Vagina (tissue), 2 donors: ENCODE results near the gene SLC9A2.

ENCODE experiments used
- CTCF ChIP-seq, 3 experiments: fragments of 450-650 bp in 2 of 3; fragments of 200-600 bp in 1 of 3; sonication (generic) in 1 of 3; IDR thresholded peaks; one replicate each; pipeline ENCODE4 v1.5.1; 2017 to 2019; ENCODE audit warnings: antibody characterized with exemption in 3 of 3, mild to moderate bottlenecking in 2 of 3, moderate library complexity in 2 of 3
- POLR2A ChIP-seq, 2 donors: fragments of 450-650 bp; IDR thresholded peaks; one replicate each; pipeline ENCODE4 v1.6.1; 2017; ENCODE audit warnings: antibody characterized with exemption in 2 of 2, mild to moderate bottlenecking in 2 of 2, moderate library complexity in 2 of 2

DNA sequence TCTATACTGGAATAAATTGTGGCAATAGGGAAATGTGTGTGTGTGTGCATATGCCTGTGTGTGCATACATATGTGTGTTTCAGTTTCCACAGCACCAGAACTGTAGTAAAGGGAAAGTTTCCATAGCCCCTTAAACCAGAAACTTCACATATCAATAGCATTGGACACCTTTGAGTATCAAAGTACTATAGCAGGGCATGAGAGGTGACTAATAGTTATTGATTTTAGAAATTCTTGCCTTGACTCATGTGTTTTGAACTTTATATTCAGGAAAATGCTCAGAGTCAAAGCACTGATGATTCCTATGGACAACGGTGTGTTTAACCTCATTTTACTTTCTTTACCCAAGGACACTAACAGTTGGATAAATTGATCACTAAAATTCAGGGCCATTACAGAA, 50.0 kb downstream of the SLC9A2 start:
- TF ChIP-seq POLR2A (IDR thresholded peaks at IDR 0.05) (no peak), CTCF (IDR thresholded peaks at IDR 0.05) (no peak)
